K562 (cell line): ENCODE measurements around the gene NTN3. TPM values are rescaled to one million over a fixed set of nuclear protein-coding genes. Genes with fewer than 3 reads are reported as not detected.

Experiments used
- C11orf30 ChIP-seq: fragments of 450-650 bp; IDR thresholded peaks from 2 replicates; pipeline ENCODE4 v1.6.1; 2016; ENCODE audit warnings: low read depth, mild to moderate bottlenecking
- JUN ChIP-seq, 2 experiments: sonication (generic) in 1 of 2; formaldehyde crosslinking in 1 of 2; IDR thresholded peaks; 2 replicates each; pipeline versions ENCODE4 v1.6.1 to v1.8.0; 2012 to 2022; ENCODE audit warnings: borderline replicate concordance in 2 of 2, mild to moderate bottlenecking in 2 of 2, improper control_type of control experiment in 1 of 2, low read depth in 1 of 2, low read length in 1 of 2, missing genetic modification reagents in 1 of 2
- MIER1 ChIP-seq: fragments of 450-650 bp; IDR thresholded peaks from 2 replicates; pipeline ENCODE4 v1.6.1; 2016; ENCODE audit warnings: antibody characterized with exemption, mild to moderate bottlenecking, low read depth
- SREBF1 ChIP-seq: fragments of 150-350 bp; IDR thresholded peaks from 2 replicates; pipeline ENCODE4 v1.6.1; 2014; ENCODE audit warnings: antibody characterized with exemption, low read depth, low read length, borderline replicate concordance
- TRIM24 ChIP-seq, 2 experiments: fragments of 450-650 bp; IDR thresholded peaks; 2 replicates each; pipeline ENCODE4 v1.6.1; 2016
- ZFX ChIP-seq: sonication (generic); formaldehyde crosslinking; IDR thresholded peaks from 2 replicates; pipeline ENCODE4 v1.8.0; 2022; ENCODE audit warnings: mild to moderate bottlenecking, missing genetic modification reagents, moderate library complexity
- ZNF3 ChIP-seq: fragments of 250-450 bp; sonication (Bioruptor Pico); IDR thresholded peaks from 2 replicates; pipeline ENCODE4 v1.5.0; 2021; ENCODE audit warnings: mild to moderate bottlenecking, moderate library complexity
- polyA plus RNA-seq, 8 experiments: library from polyadenylated mRNA; depleted of rRNA in 4 of 8; stranded (reverse) in 5 of 8; unstranded in 3 of 8; fragments of >200 nt; fragmentation: Nextera tagmentation in 2 of 8; fragmentation: Illumina TruSeq in 1 of 8; extraction: Ambion mirVana in 2 of 8; extraction: Trizol in 1 of 8; gene quantifications; 2 replicates each; pipeline versions ENCODE4 v1.2.1 to v1.2.3, GENCODE V29; 2011 to 2014; ENCODE audit warnings: inconsistent platforms in 1 of 8, missing spikeins in 1 of 8
- total RNA-seq, 7 experiments: library from RNA; depleted of rRNA in 6 of 7; stranded (reverse); fragments of >200 nt in 6 of 7; fragmentation: Illumina TruSeq in 2 of 7; extraction: Trizol in 2 of 7; gene quantifications; 2 replicates each; pipeline versions ENCODE4 v1.2.1 to v1.2.3, GENCODE V29; 2011 to 2021; ENCODE audit warnings: low replicate concordance in 1 of 7
- TF ChIP-seq, protein P1 (sequence below): fragments of 450-650 bp; IDR thresholded peaks from 2 replicates; pipeline ENCODE4 v1.7.1; 2018; ENCODE audit warnings: mild to moderate bottlenecking, low read depth; ENCODE audit not compliant: partially characterized antibody
- TF ChIP-seq, protein P2 (sequence below): fragments of 450-650 bp; IDR thresholded peaks from 2 replicates; pipeline ENCODE4 v1.6.1; 2017; ENCODE audit warnings: mild to moderate bottlenecking, moderate library complexity

NTN3 gene
- total and polyA plus RNA-seq, 9 of the 15 experiments (the other 6 are each of a cell fraction or from before 2014, with no cell fraction given), result not detected

DNA sequence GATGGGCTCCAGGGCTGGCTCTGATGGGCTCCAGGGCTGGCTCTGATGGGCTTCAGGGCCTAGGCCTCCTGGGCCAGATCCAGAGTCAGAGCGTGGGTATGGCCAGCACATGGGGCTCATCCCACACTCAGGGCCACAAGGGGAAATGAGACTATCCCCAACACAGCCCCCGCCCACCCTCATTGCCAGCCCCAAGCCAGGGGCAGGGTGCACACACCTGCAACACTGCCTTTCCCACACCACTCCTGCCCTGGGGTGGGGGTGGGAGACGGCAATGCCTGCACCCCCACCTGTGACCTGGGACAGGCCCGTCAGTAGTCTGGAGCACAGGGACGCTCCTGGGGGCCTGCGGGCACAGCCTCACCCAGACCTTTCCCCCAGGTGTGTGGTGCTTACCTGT lies 28.4 kb downstream of the NTN3 start (continued):
- no peak for TF ChIP-seq SREBF1
- TF ChIP-seq ZNF3 (CRISPR knock-in tag), result no peak
- TF ChIP-seq JUN (IDR thresholded peaks at IDR 0.05; ENCODE audit: borderline replicate concordance, low read depth, low read length), result no peak
- TF ChIP-seq JUN (CRISPR knock-in tag; IDR thresholded peaks at IDR 0.05; ENCODE audit: borderline replicate concordance), result no peak
- TF ChIP-seq MIER1, result no peak
- TF ChIP-seq, protein P1, sequence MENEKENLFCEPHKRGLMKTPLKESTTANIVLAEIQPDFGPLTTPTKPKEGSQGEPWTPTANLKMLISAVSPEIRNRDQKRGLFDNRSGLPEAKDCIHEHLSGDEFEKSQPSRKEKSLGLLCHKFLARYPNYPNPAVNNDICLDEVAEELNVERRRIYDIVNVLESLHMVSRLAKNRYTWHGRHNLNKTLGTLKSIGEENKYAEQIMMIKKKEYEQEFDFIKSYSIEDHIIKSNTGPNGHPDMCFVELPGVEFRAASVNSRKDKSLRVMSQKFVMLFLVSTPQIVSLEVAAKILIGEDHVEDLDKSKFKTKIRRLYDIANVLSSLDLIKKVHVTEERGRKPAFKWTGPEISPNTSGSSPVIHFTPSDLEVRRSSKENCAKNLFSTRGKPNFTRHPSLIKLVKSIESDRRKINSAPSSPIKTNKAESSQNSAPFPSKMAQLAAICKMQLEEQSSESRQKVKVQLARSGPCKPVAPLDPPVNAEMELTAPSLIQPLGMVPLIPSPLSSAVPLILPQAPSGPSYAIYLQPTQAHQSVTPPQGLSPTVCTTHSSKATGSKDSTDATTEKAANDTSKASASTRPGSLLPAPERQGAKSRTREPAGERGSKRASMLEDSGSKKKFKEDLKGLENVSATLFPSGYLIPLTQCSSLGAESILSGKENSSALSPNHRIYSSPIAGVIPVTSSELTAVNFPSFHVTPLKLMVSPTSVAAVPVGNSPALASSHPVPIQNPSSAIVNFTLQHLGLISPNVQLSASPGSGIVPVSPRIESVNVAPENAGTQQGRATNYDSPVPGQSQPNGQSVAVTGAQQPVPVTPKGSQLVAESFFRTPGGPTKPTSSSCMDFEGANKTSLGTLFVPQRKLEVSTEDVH, result no peak
- TF ChIP-seq ZFX, result no peak
- no peak for TF ChIP-seq C11orf30
- no peak for TF ChIP-seq TRIM24 (IDR thresholded peaks at IDR 0.05)
- TF ChIP-seq, protein P2, sequence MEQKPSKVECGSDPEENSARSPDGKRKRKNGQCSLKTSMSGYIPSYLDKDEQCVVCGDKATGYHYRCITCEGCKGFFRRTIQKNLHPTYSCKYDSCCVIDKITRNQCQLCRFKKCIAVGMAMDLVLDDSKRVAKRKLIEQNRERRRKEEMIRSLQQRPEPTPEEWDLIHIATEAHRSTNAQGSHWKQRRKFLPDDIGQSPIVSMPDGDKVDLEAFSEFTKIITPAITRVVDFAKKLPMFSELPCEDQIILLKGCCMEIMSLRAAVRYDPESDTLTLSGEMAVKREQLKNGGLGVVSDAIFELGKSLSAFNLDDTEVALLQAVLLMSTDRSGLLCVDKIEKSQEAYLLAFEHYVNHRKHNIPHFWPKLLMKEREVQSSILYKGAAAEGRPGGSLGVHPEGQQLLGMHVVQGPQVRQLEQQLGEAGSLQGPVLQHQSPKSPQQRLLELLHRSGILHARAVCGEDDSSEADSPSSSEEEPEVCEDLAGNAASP, result no peak
